ENCODE measurements around the gene PLA2G2C.
"Not testable (repeated sequence)": the region's sequence is repeated elsewhere in the genome, so short reads cannot be mapped to it uniquely, and the experiment has no call there.

PLA2G2C gene

GRCh38 chr1:20138346-20138745 is 48.0 kb downstream of the PLA2G2C start:
- DNase-seq (ENCODE audit: insufficient read length): no peak
- TF ChIP-seq POLR2A (IDR thresholded peaks at IDR 0.05; ENCODE audit: low read depth, low read length) (no peak), TAF1 (IDR thresholded peaks at IDR 0.05; ENCODE audit: borderline replicate concordance, low read depth, low read length) (no peak), POLR2AphosphoS5 (IDR thresholded peaks at IDR 0.05; ENCODE audit: low read depth, low read length) (no peak)
- FAIRE-seq: no peak

GRCh38 chr1:20137604-20138003 is 48.7 kb downstream of the PLA2G2C start:
- no peak for FAIRE-seq
- TF ChIP-seq TAF1 (IDR thresholded peaks at IDR 0.05; ENCODE audit: borderline replicate concordance, low read depth, low read length) (no peak), POLR2AphosphoS5 (IDR thresholded peaks at IDR 0.05; ENCODE audit: low read depth, low read length) (no peak), POLR2A (IDR thresholded peaks at IDR 0.05; ENCODE audit: low read depth, low read length) (no peak)
- DNase-seq (ENCODE audit: insufficient read length): no peak

- FAIRE-seq (no peak), DNase-seq (ENCODE audit: insufficient read length) (no peak)
- TF ChIP-seq POLR2A (IDR thresholded peaks at IDR 0.05; ENCODE audit: low read depth, low read length): no peak
- no peak for TF ChIP-seq POLR2AphosphoS5 (IDR thresholded peaks at IDR 0.05; ENCODE audit: low read depth, low read length)
- no peak for TF ChIP-seq TAF1 (IDR thresholded peaks at IDR 0.05; ENCODE audit: borderline replicate concordance, low read depth, low read length)
These were observed 49.3 kb downstream of the PLA2G2C start for GRCh38 chr1:20137055-20137454.

- no peak for TF ChIP-seq TAF1 (IDR thresholded peaks at IDR 0.05; ENCODE audit: borderline replicate concordance, low read depth, low read length)
- no peak for TF ChIP-seq POLR2AphosphoS5 (IDR thresholded peaks at IDR 0.05; ENCODE audit: low read depth, low read length)
- TF ChIP-seq POLR2A (IDR thresholded peaks at IDR 0.05; ENCODE audit: low read depth, low read length): no peak
- DNase-seq (ENCODE audit: insufficient read length) (no peak), FAIRE-seq (no peak)
These were observed 50.1 kb downstream of the PLA2G2C start for GRCh38 chr1:20136249-20136648.

- DNase-seq (ENCODE audit: insufficient read length) (no peak), FAIRE-seq (no peak)
- TF ChIP-seq TAF1 (IDR thresholded peaks at IDR 0.05; ENCODE audit: borderline replicate concordance, low read depth, low read length) (no peak), POLR2A (IDR thresholded peaks at IDR 0.05; ENCODE audit: low read depth, low read length) (no peak), POLR2AphosphoS5 (IDR thresholded peaks at IDR 0.05; ENCODE audit: low read depth, low read length) (no peak)
These were observed 51.3 kb downstream of the PLA2G2C start for GRCh38 chr1:20134995-20135394.

- FAIRE-seq: not testable (repeated sequence)
These were observed 55.8 kb downstream of the PLA2G2C start for GRCh38 chr1:20130518-20130917.

GRCh38 chr1:20126806-20127440 is 59.4 kb downstream of the PLA2G2C start:
- no peak for DNase-seq (ENCODE audit: insufficient read length)
- TF ChIP-seq TAF1 (IDR thresholded peaks at IDR 0.05; ENCODE audit: borderline replicate concordance, low read depth, low read length) (no peak), POLR2A (IDR thresholded peaks at IDR 0.05; ENCODE audit: low read depth, low read length) (no peak), POLR2AphosphoS5 (IDR thresholded peaks at IDR 0.05; ENCODE audit: low read depth, low read length) (no peak)
- FAIRE-seq: peak; percentile 36

More at GRCh38 chr1:20130518-20130917, 55.8 kb downstream of the PLA2G2C start:
- not testable (repeated sequence) for DNase-seq (ENCODE audit: insufficient read length)

- DNase-seq (ENCODE audit: insufficient read length) (no peak), FAIRE-seq (peak; percentile 94)
- TF ChIP-seq POLR2A (IDR thresholded peaks at IDR 0.05; ENCODE audit: low read depth, low read length) (no peak), POLR2AphosphoS5 (IDR thresholded peaks at IDR 0.05; ENCODE audit: low read depth, low read length) (no peak), TAF1 (IDR thresholded peaks at IDR 0.05; ENCODE audit: borderline replicate concordance, low read depth, low read length) (no peak)
These were observed 60.1 kb downstream of the PLA2G2C start for GRCh38 chr1:20126041-20126805.

- peak; percentile 42 for FAIRE-seq
- no peak for TF ChIP-seq TAF1 (IDR thresholded peaks at IDR 0.05; ENCODE audit: borderline replicate concordance, low read depth, low read length)
- no peak for TF ChIP-seq POLR2A (IDR thresholded peaks at IDR 0.05; ENCODE audit: low read depth, low read length)
- TF ChIP-seq POLR2AphosphoS5 (IDR thresholded peaks at IDR 0.05; ENCODE audit: low read depth, low read length): no peak
- no peak for DNase-seq (ENCODE audit: insufficient read length)
These were observed 61.2 kb downstream of the PLA2G2C start for GRCh38 chr1:20125100-20125499.

- FAIRE-seq: no peak
These were observed 61.8 kb downstream of the PLA2G2C start for GRCh38 chr1:20124456-20125057.

GRCh38 chr1:20123722-20124455 is 62.4 kb downstream of the PLA2G2C start:
- no peak for FAIRE-seq
- DNase-seq (ENCODE audit: insufficient read length): no peak
- TF ChIP-seq POLR2AphosphoS5 (IDR thresholded peaks at IDR 0.05; ENCODE audit: low read depth, low read length) (no peak), TAF1 (IDR thresholded peaks at IDR 0.05; ENCODE audit: borderline replicate concordance, low read depth, low read length) (no peak), POLR2A (IDR thresholded peaks at IDR 0.05; ENCODE audit: low read depth, low read length) (no peak)

More at GRCh38 chr1:20124456-20125057, 61.8 kb downstream of the PLA2G2C start:
- TF ChIP-seq TAF1 (IDR thresholded peaks at IDR 0.05; ENCODE audit: borderline replicate concordance, low read depth, low read length): no peak
- TF ChIP-seq POLR2A (IDR thresholded peaks at IDR 0.05; ENCODE audit: low read depth, low read length): no peak
- TF ChIP-seq POLR2AphosphoS5 (IDR thresholded peaks at IDR 0.05; ENCODE audit: low read depth, low read length): no peak
- DNase-seq (ENCODE audit: insufficient read length): no peak
